GM12865 (cell line): Measurements from ENCODE around the gene MS4A8.

Experiments used
- DNase-seq: peaks from one replicate; pipeline ENCODE4 v3.0.0; 2010; ENCODE audit warnings: low read depth
- H3K4me3 ChIP-seq: 2 replicates; pipeline ENCODE4 v1.5.1; 2011; ENCODE audit warnings: mild to moderate bottlenecking, low read depth, low read length, control low read depth
- CTCF ChIP-seq: IDR thresholded peaks from 2 replicates; pipeline ENCODE4 v1.5.1; 2011; ENCODE audit warnings: low read length, control low read depth, low read depth, inconsistent platforms; ENCODE audit not compliant: insufficient read depth; ENCODE audit errors: missing control alignments

MS4A8 gene

DNA sequence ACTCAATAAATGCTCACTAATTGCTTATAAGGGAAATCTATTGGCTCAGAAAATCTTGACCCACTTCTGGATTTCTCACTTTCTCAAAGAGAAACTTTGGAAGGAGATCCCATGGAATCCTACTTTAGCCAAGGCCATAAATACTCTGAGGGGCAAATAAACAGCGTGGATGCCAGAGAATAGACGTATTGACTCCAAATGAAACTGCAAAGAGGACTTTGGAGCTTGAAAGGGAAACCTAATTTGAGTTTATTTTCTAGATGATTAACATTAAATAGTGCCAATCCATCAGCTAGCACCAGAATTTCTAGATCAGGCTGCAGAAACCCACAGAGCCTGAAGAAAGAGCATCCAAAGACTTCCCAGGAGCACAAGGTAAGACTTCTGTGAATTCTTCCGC lies 25.0 kb downstream of the MS4A8 start, which contains the start of gene MS4A18:
Gene MS4A18, plus strand, starts transcription at position 301 of the 400 bp plus-strand sequence.
- no peak within 1 kb of the TSS for H3K4me3 ChIP-seq
- DNase-seq: no peak
- TF ChIP-seq CTCF: no peak

DNA sequence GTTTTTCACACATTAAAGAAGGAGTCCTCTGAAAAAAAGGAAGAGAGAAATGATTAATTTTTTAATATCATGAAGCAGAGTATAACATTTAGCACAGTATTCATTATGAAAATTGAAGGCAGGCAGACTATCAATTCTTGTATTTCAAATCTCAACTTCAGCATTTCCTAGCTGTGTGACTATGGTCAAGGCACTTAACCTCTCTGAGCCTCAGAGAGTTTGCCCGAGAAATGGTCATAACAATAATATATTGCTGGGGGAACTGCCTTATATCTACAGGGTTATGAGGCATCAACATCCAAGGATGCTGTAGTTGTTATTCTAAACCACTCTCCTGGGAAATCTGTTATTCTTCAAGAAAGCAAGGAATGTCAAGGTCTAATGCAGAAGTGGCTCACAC lies 26.2 kb downstream of the MS4A8 start:
- H3K4me3 ChIP-seq: no peak overlapping the region
- no peak for DNase-seq
- TF ChIP-seq CTCF: no peak

DNA sequence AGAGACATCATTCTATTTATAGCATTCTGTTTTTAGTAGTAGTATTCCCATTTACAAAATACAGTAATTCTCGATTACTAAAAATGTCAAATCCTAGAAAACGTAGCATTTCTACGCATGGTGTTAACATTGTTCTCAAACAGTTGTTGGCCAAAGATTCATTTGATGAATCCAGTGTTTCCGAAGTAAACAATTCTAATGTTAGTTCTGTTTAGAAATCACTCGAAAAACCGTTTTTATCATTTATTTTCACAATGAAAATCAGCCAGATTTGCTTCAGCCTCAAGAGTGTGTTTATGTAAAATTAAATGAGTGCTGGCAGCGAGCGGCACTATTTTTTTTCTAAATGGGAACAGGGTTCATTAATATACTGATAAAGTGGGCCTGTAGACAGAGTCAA lies 32.2 kb downstream of the MS4A8 start:
- no peak overlapping the region for H3K4me3 ChIP-seq
- no peak for DNase-seq
- no peak for TF ChIP-seq CTCF

GRCh38 chr11:60734279-60734678 lies 34.9 kb downstream of the MS4A8 start:
- TF ChIP-seq CTCF: no peak
- H3K4me3 ChIP-seq: no peak overlapping the region
- no peak for DNase-seq

DNA sequence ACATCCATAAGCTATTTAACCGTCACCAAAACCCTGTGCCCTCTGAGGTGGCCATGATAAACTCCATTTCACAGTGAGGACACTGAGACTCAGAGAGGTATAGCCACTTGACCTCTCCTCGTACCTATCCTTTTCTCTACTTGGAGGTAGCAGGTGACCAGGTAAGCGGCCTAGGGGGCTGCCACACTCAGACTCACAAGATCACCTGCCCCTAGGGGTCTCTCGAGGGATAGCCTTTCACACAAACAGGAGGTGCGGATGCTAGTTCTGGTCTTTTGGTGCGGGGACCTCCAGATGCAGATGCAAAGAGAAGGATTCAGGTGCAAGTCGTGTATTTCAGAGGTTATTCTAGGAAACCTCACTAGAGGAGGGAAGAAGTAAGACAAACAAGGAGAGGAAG lies 39.7 kb downstream of the MS4A8 start:
- H3K4me3 ChIP-seq: no peak overlapping the region
- no peak for DNase-seq
- TF ChIP-seq CTCF: no peak

DNA sequence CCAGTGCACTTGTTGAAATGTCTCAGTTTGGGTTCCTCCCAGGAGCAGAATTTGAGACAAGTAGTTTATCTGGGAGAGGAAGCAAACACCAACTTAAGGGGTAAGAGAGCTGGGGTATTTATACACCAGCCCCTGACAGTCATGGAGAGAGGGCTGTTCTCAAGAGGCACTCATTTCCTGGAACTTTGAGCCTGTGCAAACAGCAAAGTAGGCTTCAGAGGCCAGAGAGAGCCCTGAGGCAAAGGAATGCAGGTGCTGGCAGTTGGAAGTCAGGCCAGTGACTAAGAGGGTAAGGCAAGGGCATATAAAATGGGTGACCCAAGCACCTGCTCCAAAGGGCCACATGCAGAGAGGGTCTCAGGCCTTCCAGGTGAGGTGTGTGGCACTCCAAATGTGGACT lies 41.2 kb downstream of the MS4A8 start:
- no peak overlapping the region for H3K4me3 ChIP-seq
- TF ChIP-seq CTCF: no peak
- DNase-seq: no peak

DNA sequence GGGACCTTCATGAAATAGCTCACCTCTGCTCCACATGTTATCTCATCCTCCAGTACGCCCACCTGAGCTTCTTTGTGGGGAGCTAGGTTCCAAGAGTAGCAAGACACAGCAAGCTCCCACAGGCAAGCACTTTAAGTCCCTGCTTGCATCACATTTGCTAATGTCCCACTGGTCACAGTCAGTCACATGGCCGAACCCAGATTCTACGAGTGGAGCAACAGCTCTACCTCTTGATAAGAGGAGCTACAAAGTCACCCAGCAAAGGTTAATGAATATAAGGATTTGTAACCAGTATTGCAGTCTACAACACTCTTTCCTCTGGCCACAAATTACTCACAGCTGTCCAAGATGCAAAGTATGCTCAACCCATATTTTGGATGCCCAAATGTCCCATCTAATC lies 42.0 kb downstream of the MS4A8 start:
- no peak for TF ChIP-seq CTCF
- H3K4me3 ChIP-seq: no peak overlapping the region
- DNase-seq: no peak
